ENCODE data around the gene RHEBL1.
A peak's percentile ranks its signal among the peaks of the same experiment; 100 is the strongest.

RHEBL1 gene

GRCh38 chr12:49019120-49019430 is 50.7 kb downstream of the RHEBL1 start:
- no peak for DNase-seq

DNA sequence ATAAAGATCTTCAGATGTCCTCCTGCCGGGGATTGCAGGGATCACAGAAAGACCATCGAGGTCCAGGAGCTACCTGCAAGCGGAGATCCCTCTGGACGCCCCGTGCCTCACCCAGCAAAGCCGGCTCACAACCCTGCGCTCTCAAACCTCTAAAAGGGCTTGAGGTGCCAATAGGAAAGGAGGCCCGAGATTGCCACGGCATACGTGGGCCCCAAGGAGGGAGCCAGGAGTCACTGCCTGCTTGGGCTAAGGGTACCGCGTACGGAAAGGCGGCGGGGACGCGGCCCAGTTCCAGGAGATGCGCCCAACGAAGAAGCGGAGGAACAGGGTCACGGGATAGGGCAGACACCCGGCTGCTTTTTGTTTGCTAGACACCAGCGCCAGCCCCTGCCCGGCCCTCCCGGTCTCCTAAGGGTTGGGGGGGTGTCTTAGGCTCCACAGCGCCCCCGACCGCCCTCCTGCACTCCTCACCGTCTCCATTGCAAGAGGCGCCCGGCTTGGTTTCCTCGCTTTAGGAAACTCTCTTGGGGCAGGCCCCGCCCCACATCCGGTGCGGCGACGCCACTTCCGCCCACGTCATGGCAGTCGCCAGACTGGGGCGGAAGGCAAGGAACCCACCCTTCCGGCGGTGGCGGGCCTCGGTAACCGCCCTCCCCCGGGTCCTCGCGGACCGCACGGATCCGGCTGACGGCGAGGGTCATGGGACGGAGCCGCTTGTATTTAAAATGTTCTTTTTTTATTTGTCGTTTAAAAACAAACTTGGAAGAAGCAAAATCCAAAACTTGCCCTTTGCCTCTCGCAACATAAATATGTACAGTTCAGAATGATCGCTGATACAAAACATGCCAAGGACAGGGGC is 51.3 kb downstream of the RHEBL1 start, which contains the start of gene PRKAG1:
PRKAG1 (minus strand) TSS at position 516 of the 859 bp plus-strand sequence; CDS start at position 480, 36 bp downstream.
- DNase-seq, result peak; percentile 93

DNA sequence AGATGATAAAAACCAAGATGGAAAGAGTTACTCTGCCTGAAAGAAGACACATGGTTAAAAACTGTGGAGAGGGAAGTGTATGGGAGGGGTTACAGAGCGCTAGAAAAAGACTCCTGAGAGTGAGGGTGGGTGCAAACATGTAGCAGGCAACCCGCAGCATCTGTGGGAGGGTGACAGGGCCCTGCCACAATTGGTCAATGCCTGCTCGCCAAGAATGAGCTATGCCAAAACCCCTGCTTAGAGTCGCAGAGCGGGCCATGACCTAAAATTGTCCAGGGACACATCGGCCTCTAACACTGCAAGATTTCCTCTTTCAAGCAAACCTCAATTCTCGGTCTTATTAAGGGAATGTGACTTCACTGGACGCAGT is 51.9 kb downstream of the RHEBL1 start:
- DNase-seq, result no peak

DNA sequence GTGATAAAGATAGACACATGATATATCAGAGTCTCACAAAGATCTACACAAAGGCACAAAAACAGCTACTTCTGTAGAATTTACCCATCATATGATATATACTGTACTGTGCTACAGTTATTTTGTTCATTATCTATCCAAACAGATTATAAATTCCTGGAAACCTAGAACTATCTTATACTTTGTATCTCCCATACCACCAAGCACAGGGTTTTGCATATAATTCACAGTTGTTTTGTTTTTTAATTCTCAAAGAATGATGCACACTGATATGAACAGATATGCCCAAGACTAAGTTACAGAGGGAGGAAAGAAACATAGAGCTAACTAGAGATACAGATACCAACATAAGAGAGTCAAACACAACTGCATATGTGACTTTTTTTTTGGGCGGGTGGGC is 54.6 kb downstream of the RHEBL1 start:
- DNase-seq, result no peak
